CD8-positive, alpha-beta memory T cell (primary cell): ENCODE data around the gene HOXC6. TPM values are rescaled to one million over a fixed set of nuclear protein-coding genes. Genes with fewer than 3 reads are reported as not detected.

Source experiments
- CTCF ChIA-PET: fragments of 350-600 bp; sonication (Branson Sonifier 250); formaldehyde crosslinking; loops from one replicate; lab custom pipeline; 2021; ENCODE audit warnings: antibody characterized with exemption; lab: Charles Lee
- POLR2A ChIA-PET: fragments of 350-600 bp; sonication (Branson Sonifier 250); formaldehyde crosslinking; loops from one replicate; lab custom pipeline; 2021; ENCODE audit warnings: antibody characterized with exemption; lab: Charles Lee
- DNase-seq, 5 donors: peaks; one replicate each; pipeline versions ENCODE4 v3.0.0 to v3.0.0-alpha.2; 2020 to 2022; ENCODE audit warnings: mixed read lengths in 1 of 5
- H3K27ac ChIP-seq: one replicate; pipeline ENCODE4 v1.7.0; 2013; ENCODE audit warnings: low read depth, mild to moderate bottlenecking, low read length, moderate library complexity
- H3K27me3 ChIP-seq: 2 replicates; pipeline ENCODE4 v1.7.0; 2013; ENCODE audit warnings: low read length, mild to moderate bottlenecking; ENCODE audit not compliant: insufficient read depth, poor library complexity, severe bottlenecking
- H3K36me3 ChIP-seq: 2 replicates; pipeline ENCODE4 v1.7.0; 2013; ENCODE audit warnings: mild to moderate bottlenecking, low read length, moderate library complexity; ENCODE audit not compliant: insufficient read depth
- H3K4me1 ChIP-seq: 2 replicates; pipeline ENCODE4 v1.7.0; 2013; ENCODE audit warnings: mild to moderate bottlenecking, low read length, moderate library complexity; ENCODE audit not compliant: insufficient read depth
- H3K4me3 ChIP-seq: 2 replicates; pipeline ENCODE4 v1.7.0; 2013; ENCODE audit warnings: mild to moderate bottlenecking, low read length
- H3K9me3 ChIP-seq: 2 replicates; pipeline ENCODE4 v1.7.0; 2013; ENCODE audit warnings: mild to moderate bottlenecking, low read length
- H3K27ac Mint-ChIP-seq, 8 donors: one replicate each; pipeline ENCODE4 v1.8.0; 2020 to 2021; ENCODE audit warnings: mixed read lengths in 8 of 8, mild to moderate bottlenecking in 6 of 8, inconsistent platforms in 3 of 8, moderate library complexity in 3 of 8
- H3K27me3 Mint-ChIP-seq, 2 donors: one replicate each; pipeline ENCODE4 v1.8.0; 2020 to 2021; ENCODE audit warnings: mixed read lengths in 2 of 2, mild to moderate bottlenecking in 1 of 2, moderate library complexity in 1 of 2
- H3K36me3 Mint-ChIP-seq, 3 donors: one replicate each; pipeline ENCODE4 v1.8.0; 2020 to 2021; ENCODE audit warnings: mixed read lengths in 3 of 3, inconsistent platforms in 1 of 3, mild to moderate bottlenecking in 1 of 3
- H3K4me1 Mint-ChIP-seq, 3 donors: one replicate each; pipeline ENCODE4 v1.8.0; 2020 to 2021; ENCODE audit warnings: mixed read lengths in 3 of 3, inconsistent platforms in 1 of 3, mild to moderate bottlenecking in 1 of 3
- H3K4me3 Mint-ChIP-seq, 7 donors: one replicate each; pipeline ENCODE4 v1.8.0; 2020 to 2021; ENCODE audit warnings: mixed read lengths in 7 of 7, mild to moderate bottlenecking in 6 of 7, moderate library complexity in 4 of 7, inconsistent platforms in 2 of 7
- H3K9me3 Mint-ChIP-seq, 5 donors: one replicate each; pipeline ENCODE4 v1.8.0; 2020 to 2022; ENCODE audit warnings: mixed read lengths in 5 of 5, mild to moderate bottlenecking in 3 of 5, moderate library complexity in 2 of 5, inconsistent platforms in 1 of 5
- polyA plus RNA-seq: library from polyadenylated mRNA; unstranded; fragments of 300-500 nt; fragmentation: Illumina TruSeq; gene quantifications from one replicate; pipeline ENCODE4 v1.2.3, GENCODE V29; 2021
- total RNA-seq, 2 experiments: library from RNA; stranded (reverse); gene quantifications; one replicate each; pipeline ENCODE4 v1.2.3, GENCODE V29; 2021

Gene HOXC6
- total and polyA plus RNA-seq, 3 experiments from 2014 or later: not detected

GRCh38 chr12:54010053-54010971, 17.9 kb upstream of the HOXC6 start:
- Histone ChIP-seq H3K4me1 (peaks cover 30% of the 10 kb centered on the region), H3K9me3 (no peaks in the 10 kb centered on the region), H3K4me3 (no peak overlapping the region), H3K36me3 (no peaks in the 10 kb centered on the region), H3K27ac (no peak overlapping the region), H3K27me3 (peaks cover 81% of the 10 kb centered on the region)
- ChIA-PET POLR2A (no interaction called here), CTCF (interaction anchor here (6.6 to 15.2 kb wide), 3 partner anchors 180 to 205 kb away, joined by 51 to 216 read pairs (median 95); partner anchors contain the start of gene SMUG1)
- H3K27ac Mint-ChIP-seq: peak overlapping the region in 1 of 8 donors; percentile 18
- H3K27me3 Mint-ChIP-seq: peaks cover 79 to 99% of the 10 kb centered on the region in 2 donors
- H3K4me3 Mint-ChIP-seq: peak overlapping the region in 5 of 7 donors; percentile 23 to 65 (median 43)
- no peaks in the 10 kb centered on the region for H3K36me3 Mint-ChIP-seq
- peaks cover 0 to 2% (median 0%) of the 10 kb centered on the region in 5 donors for H3K9me3 Mint-ChIP-seq
- DNase-seq: no peak
- H3K4me1 Mint-ChIP-seq: peaks cover 30 to 57% (median 31%) of the 10 kb centered on the region in 3 donors

DNA sequence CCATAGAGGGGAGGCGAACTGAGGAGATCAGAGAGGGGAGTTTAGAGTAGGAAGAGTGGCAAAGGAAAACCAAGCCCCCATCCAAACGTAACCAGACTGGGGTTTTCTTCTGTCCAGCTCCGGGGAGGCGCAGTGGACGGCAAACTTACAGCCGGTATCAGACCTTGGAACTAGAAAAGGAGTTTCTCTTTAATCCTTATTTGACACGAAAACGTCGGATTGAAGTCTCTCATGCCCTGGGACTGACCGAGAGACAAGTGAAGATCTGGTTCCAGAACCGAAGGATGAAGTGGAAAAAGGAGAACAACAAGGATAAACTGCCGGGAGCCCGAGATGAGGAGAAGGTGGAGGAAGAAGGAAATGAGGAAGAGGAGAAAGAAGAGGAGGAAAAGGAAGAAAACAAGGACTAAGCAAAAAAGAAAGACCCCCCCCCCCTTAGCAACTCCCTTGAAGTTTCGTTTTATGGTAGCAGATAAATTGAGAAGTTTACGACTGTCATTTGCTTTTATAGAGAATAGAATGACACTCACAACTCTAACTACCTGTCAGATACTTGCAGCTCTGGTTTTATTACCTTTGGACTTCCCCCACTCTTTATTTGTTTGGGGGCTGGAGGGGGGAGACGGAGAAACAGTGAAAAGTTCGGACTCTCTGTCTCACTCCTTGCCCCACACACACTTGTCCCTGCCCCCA, 17.1 kb upstream of the HOXC6 start:
- POLR2A ChIA-PET: no interaction called here

DNA sequence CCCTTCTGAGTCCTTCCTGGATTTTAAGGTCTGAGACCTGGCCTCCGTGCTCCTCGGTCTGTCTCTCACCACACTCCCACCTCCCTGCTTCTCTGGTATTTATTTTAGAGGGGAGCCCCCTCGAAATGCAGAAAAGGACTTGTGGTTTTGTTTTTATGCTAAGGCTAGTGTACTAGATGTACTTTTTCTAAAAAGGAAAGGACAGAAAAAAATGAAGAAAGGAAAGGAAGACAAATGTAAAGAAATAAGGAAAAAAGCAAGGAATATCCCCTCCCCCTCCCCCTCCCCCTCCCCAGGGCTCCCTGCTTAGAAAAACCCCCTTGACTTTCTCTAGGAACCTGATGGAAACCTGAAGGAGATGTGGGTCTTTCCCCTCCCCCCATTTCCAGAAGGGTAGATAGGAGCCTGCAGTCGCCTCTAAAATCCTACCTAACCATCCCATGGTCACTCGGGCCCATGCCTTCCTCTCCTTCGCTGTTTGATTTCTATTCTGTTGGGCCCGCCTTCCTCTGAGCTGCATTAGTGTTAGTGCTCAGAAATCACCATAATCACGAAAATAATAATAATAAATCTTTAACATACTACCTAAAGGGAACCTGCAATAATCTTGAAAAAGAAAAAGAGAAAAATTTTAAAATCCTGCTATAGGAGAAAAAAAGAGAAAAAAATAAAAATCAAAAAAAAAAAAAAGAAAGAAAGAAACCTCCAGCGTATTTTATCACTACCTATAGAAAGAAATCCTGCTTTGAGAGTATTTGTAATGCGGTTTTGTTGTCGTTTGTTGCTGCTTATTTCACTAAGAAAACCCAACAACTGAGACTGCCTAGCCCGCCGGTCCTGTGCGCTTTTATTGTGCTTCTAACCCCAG, 16.3 kb upstream of the HOXC6 start:
- CTCF ChIA-PET: interaction anchor here (1.1 to 15.2 kb wide), 3 partner anchors 180 to 193 kb away, joined by 4 to 216 read pairs (median 5); no protein-coding TSS in a partner anchor
- Mint-ChIP-seq H3K4me1 (peaks cover 23 to 49% (median 24%) of the 10 kb centered on the region in 3 donors), H3K27ac (peak overlapping the region in 2 of 8 donors; percentile 2 to 42), H3K4me3 (peak overlapping the region in 2 of 7 donors; percentile 31 to 41), H3K36me3 (no peaks in the 10 kb centered on the region), H3K27me3 (peaks cover 77 to 96% of the 10 kb centered on the region in 2 donors), H3K9me3 (peaks cover 0 to 2% (median 0%) of the 10 kb centered on the region in 5 donors)
- POLR2A ChIA-PET: no interaction called here
- Histone ChIP-seq H3K36me3 (no peaks in the 10 kb centered on the region), H3K9me3 (no peaks in the 10 kb centered on the region), H3K27me3 (peaks cover 75% of the 10 kb centered on the region), H3K4me1 (peaks cover 23% of the 10 kb centered on the region), H3K4me3 (no peak overlapping the region), H3K27ac (no peak overlapping the region)
- DNase-seq: no peak

More for the DNA sequence above, 17.1 kb upstream of the HOXC6 start:
- Mint-ChIP-seq H3K27me3 (peaks cover 79 to 98% of the 10 kb centered on the region in 2 donors), H3K36me3 (no peaks in the 10 kb centered on the region), H3K4me3 (peak overlapping the region in 4 of 7 donors; percentile 20 to 52 (median 35)), H3K4me1 (peaks cover 28 to 49% (median 29%) of the 10 kb centered on the region in 3 donors), H3K27ac (peak overlapping the region in 2 of 8 donors; percentile 2 to 18), H3K9me3 (peaks cover 0 to 2% (median 0%) of the 10 kb centered on the region in 5 donors)
- H3K27me3 ChIP-seq: peaks cover 81% of the 10 kb centered on the region
- H3K4me1 ChIP-seq: peaks cover 29% of the 10 kb centered on the region
- H3K27ac ChIP-seq: no peak overlapping the region
- DNase-seq: no peak
- no peaks in the 10 kb centered on the region for H3K9me3 ChIP-seq
- H3K4me3 ChIP-seq: no peak overlapping the region
- H3K36me3 ChIP-seq: no peaks in the 10 kb centered on the region
- CTCF ChIA-PET: interaction anchor here (6.7 to 15.2 kb wide), 2 partner anchors 194 to 204 kb away, joined by 51 to 216 read pairs; no protein-coding TSS in a partner anchor

- no peak overlapping the region for H3K27ac ChIP-seq
- no peak overlapping the region for H3K4me3 ChIP-seq
- H3K27me3 Mint-ChIP-seq: peaks cover 78 to 96% of the 10 kb centered on the region in 2 donors
- H3K4me3 Mint-ChIP-seq: peak overlapping the region in 1 of 7 donors; percentile 32
- peaks cover 28% of the 10 kb centered on the region for H3K4me1 ChIP-seq
- no peaks in the 10 kb centered on the region for H3K9me3 ChIP-seq
- POLR2A ChIA-PET: no interaction called here
- no peaks in the 10 kb centered on the region for H3K36me3 Mint-ChIP-seq
- CTCF ChIA-PET: interaction anchor here (0.8 to 1.5 kb wide), 3 partner anchors 179 to 201 kb away, joined by 3 to 5 read pairs (median 4); no protein-coding TSS in a partner anchor
- no peak for DNase-seq
- H3K9me3 Mint-ChIP-seq: peaks cover 0 to 2% (median 0%) of the 10 kb centered on the region in 5 donors
- H3K27me3 ChIP-seq: peaks cover 70% of the 10 kb centered on the region
- no peaks in the 10 kb centered on the region for H3K36me3 ChIP-seq
- H3K4me1 Mint-ChIP-seq: peaks cover 30 to 53% (median 31%) of the 10 kb centered on the region in 3 donors
- H3K27ac Mint-ChIP-seq: no peak overlapping the region
Observed at GRCh38 chr12:54012631-54013409, 15.4 kb upstream of the HOXC6 start.

DNA sequence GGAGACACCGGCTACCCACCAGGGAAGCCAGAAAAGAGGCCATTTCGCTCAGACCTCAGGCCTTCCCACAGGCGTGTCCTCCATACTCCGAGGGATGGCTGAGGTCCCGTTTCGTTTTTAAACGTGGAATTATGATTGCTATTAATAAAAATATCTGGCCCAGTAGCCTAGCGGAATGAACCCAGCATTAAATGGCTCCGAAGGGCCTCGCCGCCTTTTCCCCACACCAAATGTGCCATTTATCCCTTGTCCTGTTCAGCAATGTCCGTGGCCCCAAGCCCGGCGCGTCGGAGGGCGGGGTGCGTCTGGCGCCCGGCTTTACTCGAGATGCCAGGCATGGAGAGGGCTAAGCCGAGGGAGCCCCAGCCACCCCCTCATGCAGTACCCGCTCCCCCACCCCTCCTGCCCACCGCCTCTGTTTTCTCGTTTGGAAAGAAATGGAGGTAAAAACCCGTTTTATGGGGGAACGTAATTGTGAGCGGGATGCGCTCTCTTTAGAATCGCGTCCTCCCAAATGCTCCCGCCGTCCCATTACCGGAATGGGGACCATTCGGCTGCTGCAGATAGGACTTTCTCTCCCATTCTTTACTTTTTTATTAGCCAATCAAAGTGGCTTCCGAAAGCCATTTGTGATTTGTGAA, 13.7 kb upstream of the HOXC6 start:
- H3K4me1 Mint-ChIP-seq: peaks cover 26 to 48% (median 27%) of the 10 kb centered on the region in 3 donors

GRCh38 chr12:54015018-54015931, 13.0 kb upstream of the HOXC6 start:
- CTCF ChIA-PET: interaction anchor here (0.9 to 3.8 kb wide), 6 partner anchors 9 to 199 kb away, joined by 3 to 24 read pairs (median 4); partner anchors contain the start of gene HOXC5
- Mint-ChIP-seq H3K36me3 (no peaks in the 10 kb centered on the region), H3K4me1 (peaks cover 24 to 46% (median 30%) of the 10 kb centered on the region in 3 donors), H3K9me3 (peaks cover 0 to 2% (median 0%) of the 10 kb centered on the region in 5 donors), H3K27me3 (peaks cover 72 to 81% of the 10 kb centered on the region in 2 donors), H3K27ac (no peak overlapping the region), H3K4me3 (peak overlapping the region in 3 of 7 donors; percentile 14 to 32 (median 25))
- peaks cover 60% of the 10 kb centered on the region for H3K27me3 ChIP-seq
- no peaks in the 10 kb centered on the region for H3K9me3 ChIP-seq
- H3K27ac ChIP-seq: no peak overlapping the region
- POLR2A ChIA-PET: interaction anchor here (0.6 kb wide), 1 partner anchor 30 kb away, joined by 4 read pairs; no protein-coding TSS in a partner anchor
- no peak overlapping the region for H3K4me3 ChIP-seq
- DNase-seq: no peak
- no peaks in the 10 kb centered on the region for H3K36me3 ChIP-seq
- H3K4me1 ChIP-seq: peaks cover 18% of the 10 kb centered on the region

More for the DNA sequence above, 13.7 kb upstream of the HOXC6 start:
- peaks cover 63% of the 10 kb centered on the region for H3K27me3 ChIP-seq
- H3K27me3 Mint-ChIP-seq: peaks cover 72 to 82% of the 10 kb centered on the region in 2 donors
- H3K9me3 ChIP-seq: no peaks in the 10 kb centered on the region
- peak overlapping the region in 2 of 7 donors; percentile 14 to 25 for H3K4me3 Mint-ChIP-seq
- H3K4me3 ChIP-seq: no peak overlapping the region
- H3K27ac ChIP-seq: no peak overlapping the region
- no peak for DNase-seq
- H3K9me3 Mint-ChIP-seq: peaks cover 0 to 2% (median 0%) of the 10 kb centered on the region in 5 donors
- ChIA-PET CTCF (interaction anchor here (0.9 to 3.8 kb wide), 5 partner anchors 8 to 194 kb away, joined by 3 to 24 read pairs (median 3); partner anchors contain the start of gene HOXC5), POLR2A (no interaction called here)
- H3K36me3 Mint-ChIP-seq: no peaks in the 10 kb centered on the region
- H3K36me3 ChIP-seq: no peaks in the 10 kb centered on the region
- H3K27ac Mint-ChIP-seq: peak overlapping the region in 2 of 8 donors; percentile 25 to 43
- H3K4me1 ChIP-seq: peaks cover 23% of the 10 kb centered on the region
